Neural cell (in vitro differentiated cells): Measurements from ENCODE around the gene RASSF9. TPM values are rescaled to one million over a fixed set of nuclear protein-coding genes. Genes with fewer than 3 reads are reported as not detected.

Experiments used
- H2AFZ ChIP-seq: fragments of 200-600, 300-800 bp; sonication (generic), shearing (Covaris generic); 2 replicates; pipeline ENCODE4 v1.6.0; 2014; ENCODE audit warnings: low read depth, mild to moderate bottlenecking, antibody characterized with exemption, low read length, moderate library complexity
- H3F3A ChIP-seq: fragments of 200-600 bp; shearing (Covaris generic); 2 replicates; pipeline ENCODE4 v1.6.1; 2016; ENCODE audit warnings: mild to moderate bottlenecking, moderate library complexity, mixed read lengths, antibody characterized with exemption, low read length; ENCODE audit not compliant: insufficient read depth, poor library complexity, severe bottlenecking
- H3K27ac ChIP-seq: fragments of 200-600, 300-800 bp; sonication (generic), shearing (Covaris generic); 2 replicates; pipeline ENCODE4 v1.5.1; 2014; ENCODE audit warnings: mild to moderate bottlenecking, low read length, moderate library complexity
- H3K27me3 ChIP-seq: fragments of 300-800, 200-600 bp; sonication (generic), shearing (Covaris generic); 2 replicates; pipeline ENCODE4 v1.6.0; 2014; ENCODE audit warnings: mild to moderate bottlenecking, low read depth, low read length, moderate library complexity; ENCODE audit not compliant: insufficient read depth
- H3K36me3 ChIP-seq: fragments of 300-800, 200-600 bp; sonication (generic), shearing (Covaris generic); 2 replicates; pipeline ENCODE4 v1.5.1; 2014; ENCODE audit warnings: mild to moderate bottlenecking, antibody characterized with exemption, low read length, moderate library complexity; ENCODE audit not compliant: insufficient read depth
- H3K4me2 ChIP-seq: fragments of 300-800, 200-600 bp; sonication (generic), shearing (Covaris generic); 2 replicates; pipeline ENCODE4 v1.6.0; 2014; ENCODE audit warnings: mild to moderate bottlenecking, low read length
- H3K4me3 ChIP-seq: fragments of 300-800, 200-600 bp; sonication (generic), shearing (Covaris generic); 2 replicates; pipeline ENCODE4 v1.5.1; 2014; ENCODE audit warnings: mild to moderate bottlenecking, low read length, moderate library complexity
- H3K79me2 ChIP-seq: fragments of 200-600 bp; shearing (Covaris generic); replicated peaks from 2 replicates; pipeline ENCODE4 v1.6.0; 2014; ENCODE audit warnings: mild to moderate bottlenecking, low read length, moderate library complexity; ENCODE audit not compliant: insufficient read depth
- H3K9ac ChIP-seq: fragments of 300-800, 200-600 bp; sonication (generic), shearing (Covaris generic); 2 replicates; pipeline ENCODE4 v1.6.1; 2016; ENCODE audit warnings: mild to moderate bottlenecking, low read length, mixed read lengths
- H3K9me2 ChIP-seq: fragments of 200-600 bp; shearing (Covaris generic); 2 replicates; pipeline ENCODE4 v1.6.1; 2016; ENCODE audit warnings: mild to moderate bottlenecking, low read length, mixed read lengths; ENCODE audit not compliant: insufficient read depth
- H3K9me3 ChIP-seq: fragments of 200-600, 300-800 bp; sonication (generic), shearing (Covaris generic); 2 replicates; pipeline ENCODE4 v1.6.1; 2016; ENCODE audit warnings: mild to moderate bottlenecking, mixed run types, low read length, moderate library complexity, mixed read lengths
- H4K20me1 ChIP-seq: fragments of 200-600 bp; shearing (Covaris generic); 2 replicates; pipeline ENCODE4 v1.6.1; 2016; ENCODE audit warnings: mild to moderate bottlenecking, mixed run types; ENCODE audit not compliant: insufficient read depth
- EP300 ChIP-seq: fragments of 450-650 bp; conservative IDR thresholded peaks from 2 replicates; pipeline ENCODE4 v1.6.1; 2014; ENCODE audit warnings: antibody characterized with exemption, mild to moderate bottlenecking, moderate library complexity; ENCODE audit not compliant: poor library complexity, severe bottlenecking
- EZH2 ChIP-seq: fragments of 200-600, 300-800 bp; shearing (Covaris generic), sonication (generic); IDR thresholded peaks from 2 replicates; pipeline ENCODE4 v1.6.1; 2014; ENCODE audit warnings: antibody characterized with exemption, low read length, borderline replicate concordance, mild to moderate bottlenecking; ENCODE audit not compliant: insufficient read depth, poor library complexity, severe bottlenecking
- MXI1 ChIP-seq: fragments of 450-650 bp; conservative IDR thresholded peaks from 2 replicates; pipeline ENCODE4 v1.6.1; 2014; ENCODE audit warnings: antibody characterized with exemption, mild to moderate bottlenecking; ENCODE audit not compliant: poor library complexity, severe bottlenecking
- POLR2AphosphoS5 ChIP-seq: IDR thresholded peaks from 2 replicates; pipeline ENCODE4 v1.6.1; 2012
- RAD21 ChIP-seq: fragments of 450-650 bp; conservative IDR thresholded peaks from 2 replicates; pipeline ENCODE4 v1.6.1; 2014; ENCODE audit warnings: antibody characterized with exemption, mild to moderate bottlenecking, moderate library complexity
- SMC3 ChIP-seq: fragments of 450-650 bp; conservative IDR thresholded peaks from 2 replicates; pipeline ENCODE4 v1.6.1; 2014; ENCODE audit warnings: antibody characterized with exemption, mild to moderate bottlenecking, moderate library complexity; ENCODE audit not compliant: poor library complexity
- TAF1 ChIP-seq: IDR thresholded peaks from 2 replicates; pipeline ENCODE4 v1.6.1; 2012; ENCODE audit warnings: low read depth
- polyA minus RNA-seq: library from RNA; depleted of rRNA, polyadenylated mRNA; stranded (reverse); fragments of >200 nt; gene quantifications from 2 replicates; pipeline ENCODE4 v1.2.3, GENCODE V29; 2014
- polyA plus RNA-seq: library from polyadenylated mRNA; depleted of rRNA; stranded (reverse); fragments of >200 nt; gene quantifications from 2 replicates; pipeline ENCODE4 v1.2.3, GENCODE V29; 2014
- TF ChIP-seq, protein P1 (sequence below): IDR thresholded peaks from 2 replicates; pipeline ENCODE4 v1.6.1; 2012; ENCODE audit warnings: borderline replicate concordance
- TF ChIP-seq, protein P2 (sequence below): fragments of 450-650 bp; IDR thresholded peaks from 2 replicates; pipeline ENCODE4 v1.5.1; 2014; ENCODE audit warnings: antibody characterized with exemption, mild to moderate bottlenecking, moderate library complexity; ENCODE audit not compliant: poor library complexity, severe bottlenecking

Gene RASSF9
- 0.04 TPM in 1 of 2 replicates, not detected in the other for polyA plus RNA-seq
- polyA minus RNA-seq = 0.12 TPM in 1 of 2 replicates, not detected in the other

DNA sequence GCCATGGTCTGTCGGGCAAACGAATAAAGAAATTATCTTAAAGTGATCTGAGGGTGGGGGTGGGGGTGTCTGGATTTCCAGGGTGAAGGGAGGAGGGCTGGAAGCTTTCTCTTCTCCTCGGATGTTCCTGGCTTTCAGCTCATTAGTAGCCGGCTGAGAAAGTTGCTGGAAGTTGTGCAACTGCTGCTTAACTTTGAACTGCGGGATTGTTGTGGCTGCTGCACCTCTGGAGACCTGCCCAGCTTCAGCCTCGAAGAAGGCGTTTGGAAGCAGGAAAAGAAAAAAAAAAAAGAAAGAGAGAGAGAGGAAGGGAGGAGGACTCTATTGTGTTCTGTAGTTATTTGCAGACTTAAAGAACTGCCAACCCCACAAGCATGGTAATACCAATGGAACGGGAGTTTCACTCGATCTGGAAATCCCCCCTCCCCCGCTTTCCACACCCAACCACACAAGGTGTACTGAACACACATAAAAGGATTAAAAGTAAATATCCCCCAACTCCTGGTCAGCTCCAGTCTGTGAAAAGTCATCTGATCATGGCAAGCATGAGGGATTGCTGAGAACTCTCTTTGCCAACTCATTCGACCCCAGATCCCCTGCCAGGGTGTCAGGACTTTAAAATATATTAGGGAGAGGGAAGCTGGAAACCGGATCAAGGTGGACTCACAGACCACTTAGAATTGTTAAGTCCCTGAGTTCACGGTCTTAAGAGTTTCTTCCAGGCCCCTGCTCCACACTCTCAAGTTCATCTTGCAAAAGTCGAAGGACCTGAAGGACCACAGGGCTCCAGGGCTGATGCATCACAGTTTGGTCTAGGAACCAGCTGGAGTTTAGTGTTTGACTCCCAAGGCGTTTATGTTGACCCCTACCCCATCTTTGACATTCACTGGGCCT is at the start of gene RASSF9:
Gene RASSF9 (minus strand): TSS at position 213 of the 894 bp plus-strand sequence. CDS start 208 bp downstream, at position 5.
- no peaks in the 10 kb centered on the region for H3K9me3 ChIP-seq
- no peak within 1 kb of the TSS for H2AFZ ChIP-seq
- TF ChIP-seq, protein P1, sequence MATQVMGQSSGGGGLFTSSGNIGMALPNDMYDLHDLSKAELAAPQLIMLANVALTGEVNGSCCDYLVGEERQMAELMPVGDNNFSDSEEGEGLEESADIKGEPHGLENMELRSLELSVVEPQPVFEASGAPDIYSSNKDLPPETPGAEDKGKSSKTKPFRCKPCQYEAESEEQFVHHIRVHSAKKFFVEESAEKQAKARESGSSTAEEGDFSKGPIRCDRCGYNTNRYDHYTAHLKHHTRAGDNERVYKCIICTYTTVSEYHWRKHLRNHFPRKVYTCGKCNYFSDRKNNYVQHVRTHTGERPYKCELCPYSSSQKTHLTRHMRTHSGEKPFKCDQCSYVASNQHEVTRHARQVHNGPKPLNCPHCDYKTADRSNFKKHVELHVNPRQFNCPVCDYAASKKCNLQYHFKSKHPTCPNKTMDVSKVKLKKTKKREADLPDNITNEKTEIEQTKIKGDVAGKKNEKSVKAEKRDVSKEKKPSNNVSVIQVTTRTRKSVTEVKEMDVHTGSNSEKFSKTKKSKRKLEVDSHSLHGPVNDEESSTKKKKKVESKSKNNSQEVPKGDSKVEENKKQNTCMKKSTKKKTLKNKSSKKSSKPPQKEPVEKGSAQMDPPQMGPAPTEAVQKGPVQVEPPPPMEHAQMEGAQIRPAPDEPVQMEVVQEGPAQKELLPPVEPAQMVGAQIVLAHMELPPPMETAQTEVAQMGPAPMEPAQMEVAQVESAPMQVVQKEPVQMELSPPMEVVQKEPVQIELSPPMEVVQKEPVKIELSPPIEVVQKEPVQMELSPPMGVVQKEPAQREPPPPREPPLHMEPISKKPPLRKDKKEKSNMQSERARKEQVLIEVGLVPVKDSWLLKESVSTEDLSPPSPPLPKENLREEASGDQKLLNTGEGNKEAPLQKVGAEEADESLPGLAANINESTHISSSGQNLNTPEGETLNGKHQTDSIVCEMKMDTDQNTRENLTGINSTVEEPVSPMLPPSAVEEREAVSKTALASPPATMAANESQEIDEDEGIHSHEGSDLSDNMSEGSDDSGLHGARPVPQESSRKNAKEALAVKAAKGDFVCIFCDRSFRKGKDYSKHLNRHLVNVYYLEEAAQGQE = no peak
- no peak for TF ChIP-seq EZH2
- no peak for TF ChIP-seq EP300
- TF ChIP-seq SMC3 = no peak
- TF ChIP-seq, protein P2, sequence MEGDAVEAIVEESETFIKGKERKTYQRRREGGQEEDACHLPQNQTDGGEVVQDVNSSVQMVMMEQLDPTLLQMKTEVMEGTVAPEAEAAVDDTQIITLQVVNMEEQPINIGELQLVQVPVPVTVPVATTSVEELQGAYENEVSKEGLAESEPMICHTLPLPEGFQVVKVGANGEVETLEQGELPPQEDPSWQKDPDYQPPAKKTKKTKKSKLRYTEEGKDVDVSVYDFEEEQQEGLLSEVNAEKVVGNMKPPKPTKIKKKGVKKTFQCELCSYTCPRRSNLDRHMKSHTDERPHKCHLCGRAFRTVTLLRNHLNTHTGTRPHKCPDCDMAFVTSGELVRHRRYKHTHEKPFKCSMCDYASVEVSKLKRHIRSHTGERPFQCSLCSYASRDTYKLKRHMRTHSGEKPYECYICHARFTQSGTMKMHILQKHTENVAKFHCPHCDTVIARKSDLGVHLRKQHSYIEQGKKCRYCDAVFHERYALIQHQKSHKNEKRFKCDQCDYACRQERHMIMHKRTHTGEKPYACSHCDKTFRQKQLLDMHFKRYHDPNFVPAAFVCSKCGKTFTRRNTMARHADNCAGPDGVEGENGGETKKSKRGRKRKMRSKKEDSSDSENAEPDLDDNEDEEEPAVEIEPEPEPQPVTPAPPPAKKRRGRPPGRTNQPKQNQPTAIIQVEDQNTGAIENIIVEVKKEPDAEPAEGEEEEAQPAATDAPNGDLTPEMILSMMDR = no peak
- no peak for TF ChIP-seq POLR2AphosphoS5
- no peak for TF ChIP-seq MXI1
- no peak for TF ChIP-seq RAD21
- no peak for TF ChIP-seq TAF1
- H3K36me3 ChIP-seq = no peaks in the 10 kb centered on the region
- no peaks in the 10 kb centered on the region for H3K9me2 ChIP-seq
- no peak within 1 kb of the TSS for H3K27ac ChIP-seq
- no peak within 1 kb of the TSS for H3K4me3 ChIP-seq
- no peaks in the 10 kb centered on the region for H4K20me1 ChIP-seq
- H3K4me2 ChIP-seq = no peak within 1 kb of the TSS
- no peaks in the 10 kb centered on the region for H3F3A ChIP-seq
- no peaks in the 10 kb centered on the region for H3K27me3 ChIP-seq
- H3K79me2 ChIP-seq = no peaks in the 10 kb centered on the region
- H3K9ac ChIP-seq = no peak within 1 kb of the TSS

DNA sequence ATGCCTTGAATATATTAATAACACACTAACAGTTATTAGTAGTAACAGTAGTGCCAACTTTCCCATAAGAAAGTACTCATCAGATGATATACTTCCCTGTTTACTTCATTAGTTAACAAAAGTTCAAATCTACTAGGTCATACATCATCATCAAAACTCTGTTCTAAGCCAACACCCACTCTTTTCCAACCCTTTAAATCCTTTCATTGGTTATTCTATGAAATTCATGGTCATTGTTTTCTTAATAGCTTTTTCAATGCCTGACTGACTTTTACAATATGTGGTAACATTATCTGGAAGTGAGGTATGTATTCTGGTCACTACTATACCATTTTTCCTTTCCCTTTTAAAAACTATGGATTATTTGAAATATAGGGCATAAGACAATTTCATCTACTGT is 47.6 kb upstream of the RASSF9 start:
- TF ChIP-seq, protein P1 = no peak
- TF ChIP-seq SMC3 = no peak
- TF ChIP-seq EZH2 = no peak
- TF ChIP-seq EP300 = no peak
- no peak for TF ChIP-seq POLR2AphosphoS5
- no peak for TF ChIP-seq TAF1
- no peak for TF ChIP-seq MXI1
- TF ChIP-seq, protein P2 = no peak
- H3F3A ChIP-seq = no peaks in the 10 kb centered on the region
- no peaks in the 10 kb centered on the region for H3K9me2 ChIP-seq
- H4K20me1 ChIP-seq = no peaks in the 10 kb centered on the region
- no peaks in the 10 kb centered on the region for H3K79me2 ChIP-seq
- H3K9me3 ChIP-seq = no peaks in the 10 kb centered on the region
- no peak overlapping the region for H3K4me3 ChIP-seq
- H3K4me2 ChIP-seq = no peak overlapping the region
- H2AFZ ChIP-seq = no peak overlapping the region
- no peak overlapping the region for H3K9ac ChIP-seq
- H3K27me3 ChIP-seq = no peaks in the 10 kb centered on the region
- no peak overlapping the region for H3K27ac ChIP-seq
- H3K36me3 ChIP-seq = no peaks in the 10 kb centered on the region
